GM19099 (cell line): ENCODE data around the gene ARHGAP8.

ENCODE experiments used
- POLR2A ChIP-seq: IDR thresholded peaks from 3 replicates; pipeline ENCODE4 v1.6.1; 2011; ENCODE audit warnings: low read depth; ENCODE audit not compliant: insufficient read length; ENCODE audit errors: extremely low read depth

ARHGAP8 gene

GRCh38 chr22:44732017-44732561 lies 20.3 kb upstream of the ARHGAP8 start:
- TF ChIP-seq POLR2A: no peak

GRCh38 chr22:44732661-44733060 lies 19.7 kb upstream of the ARHGAP8 start:
- TF ChIP-seq POLR2A: no peak

- no peak for TF ChIP-seq POLR2A
These were observed 18.8 kb upstream of the ARHGAP8 start for GRCh38 chr22:44733426-44734106.

- no peak for TF ChIP-seq POLR2A
These were observed 18.1 kb upstream of the ARHGAP8 start for GRCh38 chr22:44734278-44734677.

GRCh38 chr22:44734801-44735517 lies 17.4 kb upstream of the ARHGAP8 start:
- no peak for TF ChIP-seq POLR2A

- TF ChIP-seq POLR2A: no peak
These were observed 16.6 kb upstream of the ARHGAP8 start for GRCh38 chr22:44735518-44736428.

GRCh38 chr22:44736581-44737405 lies 15.6 kb upstream of the ARHGAP8 start:
- TF ChIP-seq POLR2A: no peak

GRCh38 chr22:44737406-44738346 lies 14.7 kb upstream of the ARHGAP8 start:
- no peak for TF ChIP-seq POLR2A

- no peak for TF ChIP-seq POLR2A
These were observed 14.0 kb upstream of the ARHGAP8 start for GRCh38 chr22:44738347-44738715.

- TF ChIP-seq POLR2A: no peak
These were observed 13.4 kb upstream of the ARHGAP8 start for GRCh38 chr22:44739024-44739423.

GRCh38 chr22:44740307-44740706 lies 12.1 kb upstream of the ARHGAP8 start:
- no peak for TF ChIP-seq POLR2A

- TF ChIP-seq POLR2A: no peak
These were observed 10.4 kb upstream of the ARHGAP8 start for GRCh38 chr22:44741929-44742328.

- no peak for TF ChIP-seq POLR2A
These were observed 9.1 kb upstream of the ARHGAP8 start for GRCh38 chr22:44743247-44743646.
